ENCODE results near the gene IGSF22.

The IGSF22 gene

GRCh38 chr11:18709414-18709813 lies 16.6 kb downstream of the IGSF22 start:
- Mint-ChIP-seq H3K27ac (no peak overlapping the region), H3K36me3 (ENCODE audit: low read depth) (no peaks in the 10 kb centered on the region), H3K4me1 (ENCODE audit: low read depth) (peaks cover 23% of the 10 kb centered on the region), H3K27me3 (no peaks in the 10 kb centered on the region), H3K9me3 (no peaks in the 10 kb centered on the region), H3K4me3 (no peak overlapping the region)

GRCh38 chr11:18707811-18708340 lies 18.1 kb downstream of the IGSF22 start:
- no peaks in the 10 kb centered on the region for H3K27me3 Mint-ChIP-seq
- no peak overlapping the region for H3K27ac Mint-ChIP-seq
- peaks cover 23% of the 10 kb centered on the region for H3K4me1 Mint-ChIP-seq (ENCODE audit: low read depth)
- peaks cover 5% of the 10 kb centered on the region for H3K36me3 Mint-ChIP-seq (ENCODE audit: low read depth)
- no peak overlapping the region for H3K4me3 Mint-ChIP-seq
- no peaks in the 10 kb centered on the region for H3K9me3 Mint-ChIP-seq

GRCh38 chr11:18706330-18707243 lies 19.4 kb downstream of the IGSF22 start:
- Mint-ChIP-seq H3K4me3 (peak overlapping the region; percentile 80), H3K9me3 (no peaks in the 10 kb centered on the region), H3K27ac (peak overlapping the region; percentile 84), H3K36me3 (ENCODE audit: low read depth) (peaks cover 5% of the 10 kb centered on the region), H3K27me3 (no peaks in the 10 kb centered on the region), H3K4me1 (ENCODE audit: low read depth) (peaks cover 23% of the 10 kb centered on the region)

GRCh38 chr11:18705651-18706281 lies 20.2 kb downstream of the IGSF22 start:
- Mint-ChIP-seq H3K36me3 (ENCODE audit: low read depth) (peaks cover 5% of the 10 kb centered on the region), H3K27me3 (no peaks in the 10 kb centered on the region), H3K4me1 (ENCODE audit: low read depth) (peaks cover 23% of the 10 kb centered on the region), H3K9me3 (no peaks in the 10 kb centered on the region), H3K4me3 (peak overlapping the region; percentile 46), H3K27ac (peak overlapping the region; percentile 26)

- no peaks in the 10 kb centered on the region for H3K9me3 Mint-ChIP-seq
- peaks cover 28% of the 10 kb centered on the region for H3K4me1 Mint-ChIP-seq (ENCODE audit: low read depth)
- H3K27me3 Mint-ChIP-seq: peaks cover 1% of the 10 kb centered on the region
- peaks cover 5% of the 10 kb centered on the region for H3K36me3 Mint-ChIP-seq (ENCODE audit: low read depth)
- H3K4me3 Mint-ChIP-seq: no peak overlapping the region
- no peak overlapping the region for H3K27ac Mint-ChIP-seq
Observed at GRCh38 chr11:18704698-18705097, 21.3 kb downstream of the IGSF22 start.

GRCh38 chr11:18704045-18704645 lies 21.8 kb downstream of the IGSF22 start:
- Mint-ChIP-seq H3K36me3 (ENCODE audit: low read depth) (peaks cover 5% of the 10 kb centered on the region), H3K27me3 (peaks cover 5% of the 10 kb centered on the region), H3K27ac (no peak overlapping the region), H3K4me1 (ENCODE audit: low read depth) (peaks cover 34% of the 10 kb centered on the region), H3K4me3 (no peak overlapping the region), H3K9me3 (no peaks in the 10 kb centered on the region)

GRCh38 chr11:18703001-18703763 lies 22.8 kb downstream of the IGSF22 start:
- Mint-ChIP-seq H3K27me3 (peaks cover 5% of the 10 kb centered on the region), H3K4me1 (ENCODE audit: low read depth) (peaks cover 37% of the 10 kb centered on the region), H3K9me3 (no peaks in the 10 kb centered on the region), H3K36me3 (ENCODE audit: low read depth) (peaks cover 5% of the 10 kb centered on the region), H3K4me3 (no peak overlapping the region), H3K27ac (no peak overlapping the region)

- H3K4me3 Mint-ChIP-seq: no peak overlapping the region
- no peaks in the 10 kb centered on the region for H3K9me3 Mint-ChIP-seq
- no peak overlapping the region for H3K27ac Mint-ChIP-seq
- peaks cover 5% of the 10 kb centered on the region for H3K36me3 Mint-ChIP-seq (ENCODE audit: low read depth)
- peaks cover 35% of the 10 kb centered on the region for H3K4me1 Mint-ChIP-seq (ENCODE audit: low read depth)
- H3K27me3 Mint-ChIP-seq: peaks cover 5% of the 10 kb centered on the region
Observed at GRCh38 chr11:18701614-18702216, 24.3 kb downstream of the IGSF22 start.

- Mint-ChIP-seq H3K27ac (no peak overlapping the region), H3K4me1 (ENCODE audit: low read depth) (peaks cover 28% of the 10 kb centered on the region), H3K4me3 (no peak overlapping the region), H3K27me3 (peaks cover 5% of the 10 kb centered on the region), H3K36me3 (ENCODE audit: low read depth) (peaks cover 5% of the 10 kb centered on the region), H3K9me3 (no peaks in the 10 kb centered on the region)
Observed at GRCh38 chr11:18700872-18701271, 25.1 kb downstream of the IGSF22 start.

- peaks cover 5% of the 10 kb centered on the region for H3K36me3 Mint-ChIP-seq (ENCODE audit: low read depth)
- H3K9me3 Mint-ChIP-seq: no peaks in the 10 kb centered on the region
- H3K27me3 Mint-ChIP-seq: peaks cover 5% of the 10 kb centered on the region
- H3K27ac Mint-ChIP-seq: no peak overlapping the region
- H3K4me3 Mint-ChIP-seq: peak overlapping the region; percentile 79
- H3K4me1 Mint-ChIP-seq (ENCODE audit: low read depth): peaks cover 23% of the 10 kb centered on the region
Observed at GRCh38 chr11:18700375-18700774, 25.6 kb downstream of the IGSF22 start.

- peaks cover 5% of the 10 kb centered on the region for H3K36me3 Mint-ChIP-seq (ENCODE audit: low read depth)
- peak overlapping the region; percentile 79 for H3K4me3 Mint-ChIP-seq
- no peaks in the 10 kb centered on the region for H3K9me3 Mint-ChIP-seq
- peaks cover 18% of the 10 kb centered on the region for H3K4me1 Mint-ChIP-seq (ENCODE audit: low read depth)
- no peak overlapping the region for H3K27ac Mint-ChIP-seq
- H3K27me3 Mint-ChIP-seq: peaks cover 5% of the 10 kb centered on the region
Observed at GRCh38 chr11:18699848-18700261, 26.1 kb downstream of the IGSF22 start.

GRCh38 chr11:18699269-18699596 lies 26.8 kb downstream of the IGSF22 start:
- peaks cover 5% of the 10 kb centered on the region for H3K27me3 Mint-ChIP-seq
- H3K27ac Mint-ChIP-seq: no peak overlapping the region
- H3K36me3 Mint-ChIP-seq (ENCODE audit: low read depth): peaks cover 5% of the 10 kb centered on the region
- peak overlapping the region; percentile 79 for H3K4me3 Mint-ChIP-seq
- H3K4me1 Mint-ChIP-seq (ENCODE audit: low read depth): peaks cover 16% of the 10 kb centered on the region
- H3K9me3 Mint-ChIP-seq: no peaks in the 10 kb centered on the region

GRCh38 chr11:18698341-18699268 lies 27.4 kb downstream of the IGSF22 start, which contains the start of gene TMEM86A:
TSS of gene TMEM86A (plus strand) at chr11:18698779. CDS start at chr11:18698887, 108 bp downstream.
- Mint-ChIP-seq H3K27me3 (peaks cover 5% of the 10 kb centered on the region), H3K36me3 (ENCODE audit: low read depth) (peaks cover 3% of the 10 kb centered on the region), H3K27ac (peak within 1 kb of the TSS; percentile 55), H3K4me3 (peak within 1 kb of the TSS; percentile 79), H3K4me1 (ENCODE audit: low read depth) (peaks cover 16% of the 10 kb centered on the region), H3K9me3 (no peaks in the 10 kb centered on the region)

All from stimulated activated naive CD8-positive, alpha-beta T cell treated with anti-CD3 and anti-CD28 coated beads, Interleukin-15, Interleukin-2, amounts not matched to agents 100 ng/mL and 50 ng/mL, for 24 hours (primary cell).